ENCODE data around the gene ELAPOR2.
"Not testable (repeated sequence)": the region's sequence is repeated elsewhere in the genome, so short reads cannot be mapped to it uniquely, and the experiment has no call there.

ELAPOR2 gene

DNA sequence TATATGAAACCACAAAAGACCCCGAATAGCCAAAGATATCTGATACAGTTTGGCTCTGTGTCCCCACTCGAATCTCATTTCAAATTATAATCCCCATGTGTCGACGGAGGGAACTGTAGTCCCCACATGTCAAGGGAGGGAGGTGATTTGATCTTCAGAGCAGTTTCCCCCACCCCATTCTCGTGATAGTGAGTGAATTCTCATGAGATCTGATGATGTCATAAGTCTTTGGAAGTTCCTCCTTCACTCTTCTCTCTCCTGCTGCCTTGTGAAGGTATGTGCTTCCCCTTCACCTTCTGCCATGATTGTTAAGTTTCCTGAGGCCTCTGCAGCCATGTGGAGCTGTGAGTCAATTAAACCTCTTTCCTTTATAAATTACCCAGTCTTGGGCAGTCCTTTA is 13.0 kb downstream of the ELAPOR2 start:
- DNase-seq (ENCODE audit: low spot score): no peak
- in situ Hi-C loops (cut with MboI; ENCODE audit: low sequenced_read_pairs, unreplicated experiment): no loop called here
- TF ChIP-seq, protein P1, sequence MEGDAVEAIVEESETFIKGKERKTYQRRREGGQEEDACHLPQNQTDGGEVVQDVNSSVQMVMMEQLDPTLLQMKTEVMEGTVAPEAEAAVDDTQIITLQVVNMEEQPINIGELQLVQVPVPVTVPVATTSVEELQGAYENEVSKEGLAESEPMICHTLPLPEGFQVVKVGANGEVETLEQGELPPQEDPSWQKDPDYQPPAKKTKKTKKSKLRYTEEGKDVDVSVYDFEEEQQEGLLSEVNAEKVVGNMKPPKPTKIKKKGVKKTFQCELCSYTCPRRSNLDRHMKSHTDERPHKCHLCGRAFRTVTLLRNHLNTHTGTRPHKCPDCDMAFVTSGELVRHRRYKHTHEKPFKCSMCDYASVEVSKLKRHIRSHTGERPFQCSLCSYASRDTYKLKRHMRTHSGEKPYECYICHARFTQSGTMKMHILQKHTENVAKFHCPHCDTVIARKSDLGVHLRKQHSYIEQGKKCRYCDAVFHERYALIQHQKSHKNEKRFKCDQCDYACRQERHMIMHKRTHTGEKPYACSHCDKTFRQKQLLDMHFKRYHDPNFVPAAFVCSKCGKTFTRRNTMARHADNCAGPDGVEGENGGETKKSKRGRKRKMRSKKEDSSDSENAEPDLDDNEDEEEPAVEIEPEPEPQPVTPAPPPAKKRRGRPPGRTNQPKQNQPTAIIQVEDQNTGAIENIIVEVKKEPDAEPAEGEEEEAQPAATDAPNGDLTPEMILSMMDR (IDR thresholded peaks at IDR 0.05; ENCODE audit: borderline replicate concordance, control extremely low read depth, extremely low read depth, insufficient read depth, missing control alignments): no peak

- in situ Hi-C loops (cut with MboI; ENCODE audit: low sequenced_read_pairs, unreplicated experiment); DNase-seq (ENCODE audit: low spot score): not testable (repeated sequence)
These were observed 14.7 kb downstream of the ELAPOR2 start for GRCh38 chr7:87044713-87045112.

GRCh38 chr7:87041586-87041985 is 17.9 kb downstream of the ELAPOR2 start:
- DNase-seq (ENCODE audit: low spot score); in situ Hi-C loops (cut with MboI; ENCODE audit: low sequenced_read_pairs, unreplicated experiment): not testable (repeated sequence)

DNA sequence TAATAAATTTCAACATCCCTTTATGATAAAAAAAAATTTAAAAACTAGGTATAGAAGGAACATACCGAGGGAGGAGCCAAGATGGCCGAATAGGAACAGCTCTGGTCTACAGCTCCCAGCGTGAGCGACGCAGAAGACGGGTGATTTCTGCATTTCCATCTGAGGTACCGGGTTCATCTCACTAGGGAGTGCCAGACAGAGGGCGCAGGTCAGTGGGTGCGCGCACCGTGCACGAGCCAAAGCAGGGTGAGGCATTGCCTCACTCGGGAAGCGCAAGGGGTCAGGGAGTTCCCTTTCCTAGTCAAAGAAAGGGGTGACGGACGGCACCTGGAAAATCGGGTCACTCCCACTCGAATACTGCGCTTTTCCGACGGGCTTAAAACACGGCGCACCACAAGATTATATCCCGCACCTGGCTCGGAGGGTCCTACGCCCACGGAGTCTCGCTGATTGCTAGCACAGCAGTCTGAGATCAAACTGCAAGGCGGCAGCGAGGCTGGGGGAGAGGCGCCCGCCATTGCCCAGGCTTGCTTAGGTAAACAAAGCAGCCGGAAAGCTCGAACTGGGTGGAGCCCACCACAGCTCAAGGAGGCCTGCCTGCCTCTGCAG is 19.7 kb downstream of the ELAPOR2 start:
- in situ Hi-C loops (cut with MboI; ENCODE audit: low sequenced_read_pairs, unreplicated experiment); DNase-seq (ENCODE audit: low spot score): not testable (repeated sequence)

DNA sequence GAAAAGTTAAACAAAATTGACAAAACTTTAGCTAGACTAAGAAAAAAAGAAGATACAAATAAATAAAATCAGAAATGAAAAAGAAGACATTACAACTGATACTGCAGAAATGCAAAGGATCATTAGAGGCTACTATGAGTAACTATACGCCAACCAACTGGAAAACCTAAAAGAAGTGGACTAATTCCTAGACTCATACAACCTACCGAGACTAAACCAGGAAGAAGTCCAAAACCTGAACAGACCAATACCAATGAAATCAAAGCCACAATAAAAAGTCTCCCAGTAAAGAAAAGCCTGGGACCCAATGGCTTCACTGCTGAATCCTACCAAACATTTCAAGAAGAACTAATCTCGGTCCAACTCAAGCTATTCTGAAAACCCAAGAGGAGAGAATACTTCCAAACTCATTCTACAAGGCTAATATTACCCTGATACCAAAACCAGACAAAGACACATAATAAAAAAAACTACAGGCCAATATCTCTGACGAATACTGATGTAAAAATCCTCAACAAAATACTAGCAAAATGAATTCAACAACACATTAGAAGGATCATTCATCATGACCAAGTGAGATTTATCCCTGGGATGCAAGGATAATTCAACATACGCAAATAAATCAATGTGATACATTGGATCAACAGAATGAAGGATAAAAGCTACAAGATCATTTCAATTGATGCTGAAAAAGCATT is 20.3 kb downstream of the ELAPOR2 start:
- TF ChIP-seq, protein P1 (IDR thresholded peaks at IDR 0.05; ENCODE audit: borderline replicate concordance, control extremely low read depth, extremely low read depth, insufficient read depth, missing control alignments): no peak
- in situ Hi-C loops (cut with MboI; ENCODE audit: low sequenced_read_pairs, unreplicated experiment): no loop called here
- DNase-seq (ENCODE audit: low spot score): no peak

GRCh38 chr7:87036985-87037384 is 22.5 kb downstream of the ELAPOR2 start:
- in situ Hi-C loops (cut with MboI; ENCODE audit: low sequenced_read_pairs, unreplicated experiment): no loop called here

GRCh38 chr7:87032604-87033339 is 26.7 kb downstream of the ELAPOR2 start:
- in situ Hi-C loops (cut with MboI; ENCODE audit: low sequenced_read_pairs, unreplicated experiment): no loop called here
- TF ChIP-seq, protein P1 (IDR thresholded peaks at IDR 0.05; ENCODE audit: borderline replicate concordance, control extremely low read depth, extremely low read depth, insufficient read depth, missing control alignments): no peak
- no peak for DNase-seq (ENCODE audit: low spot score)

More at GRCh38 chr7:87036985-87037384, 22.5 kb downstream of the ELAPOR2 start:
- TF ChIP-seq, protein P1 (IDR thresholded peaks at IDR 0.05; ENCODE audit: borderline replicate concordance, control extremely low read depth, extremely low read depth, insufficient read depth, missing control alignments): no peak
- DNase-seq (ENCODE audit: low spot score): no peak

DNA sequence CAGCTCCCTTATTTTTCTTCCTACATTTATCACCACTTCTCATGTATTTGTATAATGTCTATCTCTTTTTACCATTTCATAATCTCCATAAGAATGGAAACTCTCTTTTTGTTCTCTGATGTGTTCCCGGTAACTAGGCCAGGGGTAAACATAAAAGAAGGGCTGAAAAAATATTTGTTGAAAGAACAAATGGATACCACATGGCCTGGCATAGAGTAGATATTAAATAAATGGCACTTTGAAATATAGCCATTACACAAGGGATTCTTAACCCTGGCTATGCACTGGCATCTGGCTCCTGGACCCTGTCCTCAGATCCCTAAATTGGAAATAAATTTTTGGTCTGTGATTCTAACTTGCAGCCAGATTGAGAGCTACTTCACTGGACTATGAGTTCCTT is 30.4 kb downstream of the ELAPOR2 start:
- TF ChIP-seq, protein P1 (IDR thresholded peaks at IDR 0.05; ENCODE audit: borderline replicate concordance, control extremely low read depth, extremely low read depth, insufficient read depth, missing control alignments): no peak
- no peak for DNase-seq (ENCODE audit: low spot score)
- in situ Hi-C loops (cut with MboI; ENCODE audit: low sequenced_read_pairs, unreplicated experiment): no loop called here
